ENCODE measurements around the gene CAPN9. TPM values are rescaled to one million over a fixed set of nuclear protein-coding genes. Genes with fewer than 3 reads are reported as not detected.

Gene CAPN9
- total and polyA plus RNA-seq, 4 donors: not detected

DNA sequence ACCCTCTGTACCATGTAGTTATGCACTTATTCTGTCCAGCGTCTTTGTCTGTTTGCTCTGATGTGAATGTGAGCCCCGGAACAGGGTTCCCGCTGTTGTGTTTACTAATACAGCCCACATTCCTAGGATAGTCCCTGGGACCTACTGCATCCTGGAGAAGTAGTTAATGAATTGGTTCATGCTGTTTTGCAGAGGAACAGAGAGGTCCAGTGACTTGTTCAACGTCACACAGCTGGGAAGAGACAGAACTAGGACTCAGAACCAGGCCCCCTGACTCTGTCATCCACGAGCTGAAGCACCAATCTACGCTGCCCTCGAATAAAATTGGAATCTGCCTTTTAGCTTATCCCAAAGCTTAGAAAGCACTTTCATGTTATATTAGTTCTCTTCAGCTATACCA is 34.0 kb upstream of the CAPN9 start (continued):
- TF ChIP-seq, protein P1, sequence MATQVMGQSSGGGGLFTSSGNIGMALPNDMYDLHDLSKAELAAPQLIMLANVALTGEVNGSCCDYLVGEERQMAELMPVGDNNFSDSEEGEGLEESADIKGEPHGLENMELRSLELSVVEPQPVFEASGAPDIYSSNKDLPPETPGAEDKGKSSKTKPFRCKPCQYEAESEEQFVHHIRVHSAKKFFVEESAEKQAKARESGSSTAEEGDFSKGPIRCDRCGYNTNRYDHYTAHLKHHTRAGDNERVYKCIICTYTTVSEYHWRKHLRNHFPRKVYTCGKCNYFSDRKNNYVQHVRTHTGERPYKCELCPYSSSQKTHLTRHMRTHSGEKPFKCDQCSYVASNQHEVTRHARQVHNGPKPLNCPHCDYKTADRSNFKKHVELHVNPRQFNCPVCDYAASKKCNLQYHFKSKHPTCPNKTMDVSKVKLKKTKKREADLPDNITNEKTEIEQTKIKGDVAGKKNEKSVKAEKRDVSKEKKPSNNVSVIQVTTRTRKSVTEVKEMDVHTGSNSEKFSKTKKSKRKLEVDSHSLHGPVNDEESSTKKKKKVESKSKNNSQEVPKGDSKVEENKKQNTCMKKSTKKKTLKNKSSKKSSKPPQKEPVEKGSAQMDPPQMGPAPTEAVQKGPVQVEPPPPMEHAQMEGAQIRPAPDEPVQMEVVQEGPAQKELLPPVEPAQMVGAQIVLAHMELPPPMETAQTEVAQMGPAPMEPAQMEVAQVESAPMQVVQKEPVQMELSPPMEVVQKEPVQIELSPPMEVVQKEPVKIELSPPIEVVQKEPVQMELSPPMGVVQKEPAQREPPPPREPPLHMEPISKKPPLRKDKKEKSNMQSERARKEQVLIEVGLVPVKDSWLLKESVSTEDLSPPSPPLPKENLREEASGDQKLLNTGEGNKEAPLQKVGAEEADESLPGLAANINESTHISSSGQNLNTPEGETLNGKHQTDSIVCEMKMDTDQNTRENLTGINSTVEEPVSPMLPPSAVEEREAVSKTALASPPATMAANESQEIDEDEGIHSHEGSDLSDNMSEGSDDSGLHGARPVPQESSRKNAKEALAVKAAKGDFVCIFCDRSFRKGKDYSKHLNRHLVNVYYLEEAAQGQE (IDR thresholded peaks at IDR 0.05): no peak
- TF ChIP-seq SP1 (IDR thresholded peaks at IDR 0.05) (no peak), RXRA (IDR thresholded peaks at IDR 0.05) (no peak), FOXA1 (IDR thresholded peaks at IDR 0.05) (no peak)

DNA sequence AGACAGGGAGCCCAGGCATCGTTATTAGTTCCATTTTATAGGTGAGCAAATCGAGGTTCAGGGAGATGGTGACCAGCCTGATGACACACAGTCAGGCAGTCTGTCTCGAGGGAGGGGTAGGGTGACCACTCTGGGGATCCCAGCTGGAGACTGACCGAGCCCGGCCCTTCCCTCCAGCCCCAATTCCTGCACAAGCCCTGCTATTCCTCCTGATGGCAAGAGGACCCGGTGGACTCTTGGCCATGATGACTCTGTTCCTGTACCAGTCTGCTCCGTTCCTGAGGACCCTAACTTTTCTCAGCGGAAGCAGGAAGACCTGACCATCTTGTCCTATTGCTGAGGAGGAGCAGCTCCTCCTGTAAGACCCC is 33.7 kb upstream of the CAPN9 start:
- H3K36me3 ChIP-seq (ENCODE audit: control insufficient read depth in 4 of 4, insufficient read depth in 3 of 4, low read depth in 1 of 4, low read length in 3 of 4): peaks cover 0 to 7% (median 6%) of the 10 kb centered on the region in 4 donors
- no peaks in the 10 kb centered on the region for H3K27me3 ChIP-seq (ENCODE audit: control insufficient read depth in 4 of 4, insufficient read depth in 4 of 4, low read length in 3 of 4)
- DNase-seq (ENCODE audit: low spot score): no peak
- peaks cover 3 to 67% (median 48%) of the 10 kb centered on the region in 4 donors for H3K4me1 ChIP-seq (ENCODE audit: control insufficient read depth in 4 of 4, insufficient read depth in 4 of 4, low read length in 3 of 4)
- peak overlapping the region; percentile 76 to 90 for H3K9ac ChIP-seq (ENCODE audit: low read depth in 1 of 2, low read length in 2 of 2)
- H3K4me3 ChIP-seq (ENCODE audit: low read depth in 1 of 3, low read length in 3 of 3): peak overlapping the region; percentile 55 to 87 (median 84)
- TF ChIP-seq, protein P2, sequence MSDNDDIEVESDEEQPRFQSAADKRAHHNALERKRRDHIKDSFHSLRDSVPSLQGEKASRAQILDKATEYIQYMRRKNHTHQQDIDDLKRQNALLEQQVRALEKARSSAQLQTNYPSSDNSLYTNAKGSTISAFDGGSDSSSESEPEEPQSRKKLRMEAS (IDR thresholded peaks at IDR 0.05): no peak
- TF ChIP-seq RAD21 (IDR thresholded peaks at IDR 0.05) (no peak), RXRA (IDR thresholded peaks at IDR 0.05) (no peak), EGR1 (IDR thresholded peaks at IDR 0.05; ENCODE audit: low read depth in 2 of 2) (no peak), FOXA1 (IDR thresholded peaks at IDR 0.05) (no peak), HNF4A (conservative IDR thresholded peaks at IDR 0.05) (no peak)
- TF ChIP-seq, protein P3, sequence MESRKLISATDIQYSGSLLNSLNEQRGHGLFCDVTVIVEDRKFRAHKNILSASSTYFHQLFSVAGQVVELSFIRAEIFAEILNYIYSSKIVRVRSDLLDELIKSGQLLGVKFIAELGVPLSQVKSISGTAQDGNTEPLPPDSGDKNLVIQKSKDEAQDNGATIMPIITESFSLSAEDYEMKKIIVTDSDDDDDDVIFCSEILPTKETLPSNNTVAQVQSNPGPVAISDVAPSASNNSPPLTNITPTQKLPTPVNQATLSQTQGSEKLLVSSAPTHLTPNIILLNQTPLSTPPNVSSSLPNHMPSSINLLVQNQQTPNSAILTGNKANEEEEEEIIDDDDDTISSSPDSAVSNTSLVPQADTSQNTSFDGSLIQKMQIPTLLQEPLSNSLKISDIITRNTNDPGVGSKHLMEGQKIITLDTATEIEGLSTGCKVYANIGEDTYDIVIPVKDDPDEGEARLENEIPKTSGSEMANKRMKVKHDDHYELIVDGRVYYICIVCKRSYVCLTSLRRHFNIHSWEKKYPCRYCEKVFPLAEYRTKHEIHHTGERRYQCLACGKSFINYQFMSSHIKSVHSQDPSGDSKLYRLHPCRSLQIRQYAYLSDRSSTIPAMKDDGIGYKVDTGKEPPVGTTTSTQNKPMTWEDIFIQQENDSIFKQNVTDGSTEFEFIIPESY (IDR thresholded peaks at IDR 0.05): no peak
- TF ChIP-seq, protein P4, sequence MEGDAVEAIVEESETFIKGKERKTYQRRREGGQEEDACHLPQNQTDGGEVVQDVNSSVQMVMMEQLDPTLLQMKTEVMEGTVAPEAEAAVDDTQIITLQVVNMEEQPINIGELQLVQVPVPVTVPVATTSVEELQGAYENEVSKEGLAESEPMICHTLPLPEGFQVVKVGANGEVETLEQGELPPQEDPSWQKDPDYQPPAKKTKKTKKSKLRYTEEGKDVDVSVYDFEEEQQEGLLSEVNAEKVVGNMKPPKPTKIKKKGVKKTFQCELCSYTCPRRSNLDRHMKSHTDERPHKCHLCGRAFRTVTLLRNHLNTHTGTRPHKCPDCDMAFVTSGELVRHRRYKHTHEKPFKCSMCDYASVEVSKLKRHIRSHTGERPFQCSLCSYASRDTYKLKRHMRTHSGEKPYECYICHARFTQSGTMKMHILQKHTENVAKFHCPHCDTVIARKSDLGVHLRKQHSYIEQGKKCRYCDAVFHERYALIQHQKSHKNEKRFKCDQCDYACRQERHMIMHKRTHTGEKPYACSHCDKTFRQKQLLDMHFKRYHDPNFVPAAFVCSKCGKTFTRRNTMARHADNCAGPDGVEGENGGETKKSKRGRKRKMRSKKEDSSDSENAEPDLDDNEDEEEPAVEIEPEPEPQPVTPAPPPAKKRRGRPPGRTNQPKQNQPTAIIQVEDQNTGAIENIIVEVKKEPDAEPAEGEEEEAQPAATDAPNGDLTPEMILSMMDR (IDR thresholded peaks at IDR 0.05; ENCODE audit: low read depth, low read length, missing input control): no peak
- TF ChIP-seq, protein P1 (IDR thresholded peaks at IDR 0.05): no peak
- 31% methylated on average over 8 of the region's 8 CpGs for WGBS
- peak overlapping the region; percentile 44 to 85 for H3K27ac ChIP-seq (ENCODE audit: low read depth in 1 of 2, low read length in 2 of 2)
- H3K9me3 ChIP-seq (ENCODE audit: control insufficient read depth in 4 of 4, low read length in 3 of 4): no peaks in the 10 kb centered on the region

Data from liver (tissue), 9 donors.